ENCODE results near the gene LECT2.

LECT2 gene

DNA sequence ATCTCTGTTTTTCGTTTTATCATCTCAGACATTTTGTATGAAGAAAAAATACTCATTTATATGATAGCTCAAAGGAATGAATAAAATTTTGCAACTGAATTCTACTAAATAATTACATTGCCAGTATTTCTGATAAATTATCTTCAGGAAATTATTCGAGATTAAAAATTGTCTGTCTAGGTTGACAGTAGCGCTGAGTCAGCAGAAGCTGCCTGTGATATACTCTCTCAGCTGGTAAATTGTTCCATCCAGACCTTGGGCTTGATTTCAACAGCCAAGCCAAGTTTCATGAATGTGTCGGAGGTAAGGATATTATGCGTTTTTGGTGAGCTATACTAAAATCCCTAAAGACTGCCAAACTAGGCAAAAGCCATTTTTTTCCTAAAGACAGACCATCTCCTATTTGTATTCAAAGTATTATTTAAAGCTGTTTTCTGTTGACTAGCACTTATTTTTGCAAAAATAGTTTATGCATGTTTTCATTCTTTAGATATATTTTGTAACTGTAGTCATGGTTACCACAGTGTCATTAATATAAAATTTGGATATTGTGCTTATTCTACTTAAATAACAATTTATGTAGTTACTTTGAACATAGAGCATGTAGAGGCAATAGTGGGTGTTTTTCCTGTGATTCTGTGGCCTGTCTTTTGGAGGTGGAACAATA, 17.4 kb downstream of the LECT2 start:
- DNase-seq (ENCODE audit: low read depth in 3 of 3, low spot score in 1 of 3) = no peak

- DNase-seq (ENCODE audit: low read depth in 3 of 3, low spot score in 1 of 3) = no peak
Observed at GRCh38 chr5:135934939-135935338, 19.8 kb downstream of the LECT2 start.

DNA sequence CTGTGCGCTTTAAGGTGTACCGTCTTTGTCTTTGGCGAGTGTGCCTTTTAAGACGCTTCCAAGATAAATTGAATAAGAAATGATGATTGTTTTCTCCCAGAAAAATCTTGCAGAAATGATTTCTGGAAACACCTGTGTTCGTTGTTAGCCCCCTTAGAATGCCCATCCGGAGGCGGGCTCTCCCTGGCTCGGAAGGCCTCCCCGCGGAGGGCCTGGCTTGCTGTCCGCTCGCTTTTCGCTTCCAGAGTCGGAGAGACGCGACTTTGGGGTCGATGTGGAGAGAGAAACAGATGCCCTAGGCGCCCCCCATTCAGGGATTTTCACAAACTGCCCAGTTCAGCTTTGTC, 23.9 kb downstream of the LECT2 start:
- DNase-seq (ENCODE audit: low read depth in 3 of 3, low spot score in 1 of 3) = no peak

DNA sequence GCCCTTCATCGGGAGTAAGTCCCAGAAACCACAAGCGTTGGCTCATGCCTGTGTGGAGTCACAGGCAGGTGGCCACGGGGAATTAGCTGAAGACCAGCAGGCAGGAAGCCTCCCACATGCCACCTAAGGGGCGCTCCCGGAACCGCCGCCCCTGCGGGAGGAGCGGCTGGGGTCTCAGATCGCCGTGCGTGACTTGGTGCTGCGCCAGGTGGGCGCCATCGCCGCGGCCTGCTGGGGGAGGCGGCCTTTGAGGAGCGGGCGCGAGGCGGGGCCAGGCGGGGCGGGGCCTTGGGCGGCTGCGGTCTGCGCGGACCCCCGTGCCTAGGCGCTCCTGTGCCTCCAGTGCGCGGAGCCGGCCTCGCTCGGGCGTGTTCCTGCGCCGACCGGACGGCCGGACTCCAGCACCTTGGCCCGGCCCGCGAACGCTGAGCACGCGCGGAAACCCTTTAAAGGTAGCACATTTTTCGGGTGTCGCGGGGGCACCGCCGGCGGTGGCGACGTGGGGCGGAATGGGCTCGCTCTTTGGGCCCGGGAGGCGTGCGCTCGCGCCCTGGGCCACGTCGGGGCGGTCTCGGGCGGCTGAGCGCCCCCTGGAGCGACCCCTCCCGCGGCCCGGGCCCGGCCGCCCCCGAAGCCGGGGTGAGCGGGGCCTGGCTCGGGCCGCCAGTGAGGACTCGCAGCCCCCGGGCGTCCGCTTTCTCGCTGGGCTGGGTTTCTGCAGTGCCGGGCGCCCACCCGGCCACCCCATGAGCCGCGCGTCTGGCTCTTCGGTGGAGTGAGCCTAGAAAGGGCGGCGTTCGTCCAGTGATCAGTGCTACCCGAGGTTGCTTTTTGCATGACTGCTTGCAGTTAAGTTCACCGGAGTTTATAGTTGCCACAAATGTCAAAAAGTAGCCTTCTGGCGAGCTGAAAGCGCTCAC, 24.5 kb downstream of the LECT2 start:
- no peak for DNase-seq (ENCODE audit: low read depth in 3 of 3, low spot score in 1 of 3)

- DNase-seq (ENCODE audit: low read depth in 3 of 3, low spot score in 1 of 3) = no peak
Observed at GRCh38 chr5:135921388-135921787, 33.4 kb downstream of the LECT2 start.

GRCh38 chr5:135920199-135920598, 34.6 kb downstream of the LECT2 start:
- DNase-seq (ENCODE audit: low read depth in 3 of 3, low spot score in 1 of 3) = no peak

- DNase-seq (ENCODE audit: low read depth in 3 of 3, low spot score in 1 of 3) = no peak
Observed at GRCh38 chr5:135916638-135917263, 38.0 kb downstream of the LECT2 start.

DNA sequence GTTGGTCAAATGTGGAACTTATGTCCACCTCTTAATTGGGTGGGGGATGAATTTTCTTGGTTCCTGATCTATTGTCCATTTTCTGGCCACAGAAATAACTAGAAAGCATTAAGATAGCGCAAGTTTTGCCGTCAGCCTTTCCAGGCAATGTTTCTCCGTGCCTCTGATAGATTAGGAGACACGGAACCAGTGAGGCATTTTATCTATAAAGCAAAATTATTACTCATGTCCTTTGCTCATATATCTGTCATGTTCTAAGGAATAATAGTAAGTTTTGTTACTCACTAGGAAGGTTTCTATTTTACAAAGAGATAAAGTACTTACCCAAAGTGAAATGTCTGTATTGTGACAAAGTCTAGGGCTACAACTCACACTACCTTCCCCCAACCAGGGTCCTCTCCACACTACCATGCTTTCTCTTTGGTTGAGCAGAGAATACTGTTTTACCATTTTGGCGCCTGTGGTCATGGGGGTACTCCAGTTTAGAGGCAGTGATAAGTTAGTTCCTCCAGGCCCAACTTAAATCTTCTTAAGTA, 39.2 kb downstream of the LECT2 start:
- no peak for DNase-seq (ENCODE audit: low read depth in 3 of 3, low spot score in 1 of 3)

DNA sequence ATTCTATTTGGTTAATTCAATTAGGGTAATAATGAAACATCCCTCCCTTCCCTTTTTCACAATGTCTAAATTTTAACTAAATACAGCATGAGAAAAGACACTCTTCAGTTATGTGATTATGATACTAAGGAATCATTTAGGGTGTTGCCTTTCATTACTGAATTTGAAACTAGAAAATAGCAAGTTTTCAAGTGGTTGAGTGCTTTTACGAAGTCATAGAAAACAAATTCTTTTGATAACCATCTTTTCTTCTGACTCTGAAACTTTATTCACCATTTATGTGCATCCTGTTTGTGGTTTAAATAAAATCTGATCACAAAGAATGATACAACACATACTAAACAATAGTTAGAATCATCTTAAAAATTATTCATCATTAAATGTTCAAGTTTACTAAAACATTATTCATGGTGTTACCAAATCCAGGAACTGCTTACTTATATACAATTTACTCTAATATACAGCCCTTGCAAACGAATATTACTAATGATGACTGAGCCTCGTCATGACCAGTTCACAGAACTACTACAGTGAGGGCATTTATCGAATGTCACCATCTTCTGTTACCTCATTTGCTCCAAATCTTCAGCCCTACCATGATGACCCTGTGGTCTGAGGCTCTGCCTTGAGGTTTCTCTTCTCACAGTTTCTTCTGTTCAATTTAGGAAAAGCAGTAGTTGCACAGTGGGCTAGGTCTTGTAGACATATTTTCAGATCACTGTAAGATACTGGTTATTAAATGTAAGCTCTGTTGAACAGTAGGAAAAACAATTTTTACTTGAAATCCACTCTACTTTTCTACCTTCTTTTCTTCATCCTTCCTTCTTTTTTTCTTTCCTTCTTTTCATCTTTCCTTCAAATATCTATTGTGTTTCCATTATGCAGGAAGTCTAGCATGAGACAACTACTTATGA, 40.8 kb downstream of the LECT2 start:
- DNase-seq (ENCODE audit: low read depth in 3 of 3, low spot score in 1 of 3) = no peak

DNA sequence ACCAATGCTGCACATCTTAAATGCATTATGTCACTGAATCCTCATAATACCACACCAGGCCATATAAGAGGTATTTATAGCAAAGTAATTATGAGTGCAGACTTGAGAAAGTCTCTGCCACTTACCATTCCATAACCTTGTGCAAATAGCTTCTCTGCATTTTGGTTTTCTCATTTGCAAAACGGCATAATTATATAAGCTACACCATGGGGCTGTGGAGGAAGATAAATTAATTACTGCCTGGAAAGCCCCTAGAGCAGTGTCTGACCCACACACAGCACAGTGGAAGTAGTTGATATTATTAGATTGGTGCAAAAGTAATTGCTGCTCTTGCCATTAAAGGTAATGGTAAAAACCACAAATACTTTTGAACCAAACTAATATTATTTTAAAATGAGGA, 49.6 kb downstream of the LECT2 start:
- DNase-seq (ENCODE audit: low read depth in 3 of 3, low spot score in 1 of 3) = no peak

DNA sequence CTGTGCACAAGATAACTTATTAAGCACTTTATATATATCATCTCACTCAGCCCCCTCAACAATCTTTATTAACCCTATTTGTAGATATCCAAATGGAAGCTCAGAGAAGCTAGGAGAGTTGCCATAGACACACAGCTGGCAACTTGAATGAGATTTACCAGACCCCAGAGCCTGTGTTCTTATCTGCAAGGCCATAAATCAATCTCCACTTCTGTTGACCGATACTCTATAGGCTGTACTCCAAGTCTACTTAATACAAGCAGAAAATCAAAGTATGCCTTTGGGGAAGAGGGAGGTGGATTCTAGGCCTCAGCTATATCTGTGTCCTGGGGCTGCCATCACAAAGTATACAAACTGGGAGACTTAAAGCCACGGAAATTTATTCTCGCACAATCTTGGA, 53.1 kb downstream of the LECT2 start:
- no peak for DNase-seq (ENCODE audit: low read depth in 3 of 3, low spot score in 1 of 3)

- DNase-seq (ENCODE audit: low read depth in 3 of 3, low spot score in 1 of 3) = no peak
Observed at GRCh38 chr5:135900276-135900675, 54.5 kb downstream of the LECT2 start.

DNA sequence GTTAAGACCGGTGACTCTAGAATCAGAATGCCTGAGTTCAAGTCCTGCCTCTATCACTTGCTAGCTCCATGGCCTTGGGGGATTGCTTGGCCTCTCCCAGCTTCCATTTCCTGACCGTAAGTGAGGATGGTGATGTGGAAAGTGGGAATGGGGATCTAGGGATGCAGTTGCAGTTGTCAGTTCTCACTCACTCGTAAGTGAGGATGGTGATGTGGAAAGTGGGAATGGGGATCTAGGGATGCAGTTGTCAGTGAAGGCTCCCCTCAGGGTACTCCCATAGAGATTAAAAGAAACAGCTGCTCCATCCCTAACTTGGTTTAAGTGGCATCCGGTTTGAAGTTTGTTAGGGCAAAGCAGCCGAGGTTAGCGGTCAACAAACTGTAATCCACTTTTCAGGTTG, 56.1 kb downstream of the LECT2 start:
- no peak for DNase-seq (ENCODE audit: low read depth in 3 of 3, low spot score in 1 of 3)

Data from stimulated activated CD4-positive, alpha-beta T cell treated with anti-CD3 and anti-CD28 coated beads, TNF-alpha, amount 100 ng/mL, for 1 hour (primary cell).